ENCODE measurements around the gene FTO.

The FTO gene

GRCh38 chr16:54090602-54091001 lies 386.6 kb downstream of the FTO start:
- DNase-seq (ENCODE audit: low spot score): no peak

- no peak for DNase-seq (ENCODE audit: low spot score)
These were observed 389.3 kb downstream of the FTO start for GRCh38 chr16:54093281-54093680.

DNA sequence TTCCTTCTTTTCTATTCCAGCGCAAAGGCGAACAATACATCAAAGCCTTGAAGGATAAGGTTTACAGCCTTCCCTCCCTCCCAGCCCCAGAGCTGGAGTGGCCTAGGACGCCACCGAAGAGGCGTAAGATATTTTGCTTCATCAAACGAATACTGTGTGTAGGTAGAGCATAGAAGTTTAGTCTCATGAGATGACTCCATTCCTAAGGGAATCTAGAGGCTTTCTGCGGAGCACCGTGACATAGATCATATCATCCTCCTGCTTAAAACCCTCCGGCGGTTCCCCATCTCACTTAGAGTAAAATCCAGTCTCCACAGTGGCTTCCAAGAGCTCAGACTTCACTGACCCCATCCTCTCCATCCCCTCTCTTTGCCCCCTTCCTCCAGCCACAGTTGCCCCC lies 390.7 kb downstream of the FTO start:
- no peak for DNase-seq (ENCODE audit: low spot score)

DNA sequence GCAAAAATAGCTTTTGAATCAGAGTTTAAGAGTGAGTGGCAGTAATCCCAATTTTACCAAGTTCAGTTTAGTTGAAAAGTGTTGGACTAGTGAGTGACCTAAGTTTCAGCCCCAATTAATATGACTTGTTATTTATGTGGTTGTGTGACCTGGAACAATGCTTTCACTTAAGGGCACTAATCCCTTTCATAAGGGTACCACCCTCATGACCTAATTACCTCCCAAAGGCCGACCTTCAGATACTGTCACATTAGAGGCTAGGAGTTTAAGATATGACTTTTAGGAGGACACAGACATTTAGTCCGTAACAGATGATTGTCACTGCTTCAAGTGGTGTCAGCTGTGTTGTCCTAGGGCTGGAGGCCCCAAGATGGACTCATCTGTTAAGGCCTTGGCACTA lies 392.7 kb downstream of the FTO start:
- no peak for DNase-seq (ENCODE audit: low spot score)

GRCh38 chr16:54097774-54098173 lies 393.8 kb downstream of the FTO start:
- no peak for DNase-seq (ENCODE audit: low spot score)

GRCh38 chr16:54098247-54098646 lies 394.3 kb downstream of the FTO start:
- no peak for DNase-seq (ENCODE audit: low spot score)

GRCh38 chr16:54099627-54100026 lies 395.7 kb downstream of the FTO start:
- DNase-seq (ENCODE audit: low spot score): no peak

GRCh38 chr16:54102888-54103866 lies 399.2 kb downstream of the FTO start:
- no peak for DNase-seq (ENCODE audit: low spot score)

DNA sequence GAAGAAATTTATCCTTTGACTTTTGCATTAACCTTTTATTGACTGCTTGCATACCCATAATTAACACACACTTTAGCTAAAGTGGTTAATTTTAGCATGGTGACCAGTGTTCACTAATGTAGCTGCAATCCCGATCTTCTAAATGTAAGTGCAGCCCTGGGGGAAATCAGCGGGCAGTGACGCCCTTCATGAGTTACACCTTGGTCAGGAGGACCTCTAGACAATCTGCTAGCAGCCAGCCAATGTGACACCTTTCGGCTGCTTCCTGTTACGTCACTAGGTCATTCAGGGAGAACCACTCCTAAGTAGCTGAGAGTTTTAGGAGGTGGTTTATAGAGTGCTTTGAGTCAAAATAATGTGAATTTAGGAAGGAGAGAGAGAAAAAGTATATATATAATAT lies 402.1 kb downstream of the FTO start:
- DNase-seq (ENCODE audit: low spot score): no peak

GRCh38 chr16:54107583-54108202 lies 403.7 kb downstream of the FTO start:
- DNase-seq (ENCODE audit: low spot score): no peak

- DNase-seq (ENCODE audit: low spot score): no peak
These were observed 406.3 kb downstream of the FTO start for GRCh38 chr16:54110016-54110981.

- DNase-seq (ENCODE audit: low spot score): no peak
These were observed 408.7 kb downstream of the FTO start for GRCh38 chr16:54112451-54113206.

GRCh38 chr16:54115558-54115957 lies 411.6 kb downstream of the FTO start:
- DNase-seq (ENCODE audit: low spot score): no peak

DNA sequence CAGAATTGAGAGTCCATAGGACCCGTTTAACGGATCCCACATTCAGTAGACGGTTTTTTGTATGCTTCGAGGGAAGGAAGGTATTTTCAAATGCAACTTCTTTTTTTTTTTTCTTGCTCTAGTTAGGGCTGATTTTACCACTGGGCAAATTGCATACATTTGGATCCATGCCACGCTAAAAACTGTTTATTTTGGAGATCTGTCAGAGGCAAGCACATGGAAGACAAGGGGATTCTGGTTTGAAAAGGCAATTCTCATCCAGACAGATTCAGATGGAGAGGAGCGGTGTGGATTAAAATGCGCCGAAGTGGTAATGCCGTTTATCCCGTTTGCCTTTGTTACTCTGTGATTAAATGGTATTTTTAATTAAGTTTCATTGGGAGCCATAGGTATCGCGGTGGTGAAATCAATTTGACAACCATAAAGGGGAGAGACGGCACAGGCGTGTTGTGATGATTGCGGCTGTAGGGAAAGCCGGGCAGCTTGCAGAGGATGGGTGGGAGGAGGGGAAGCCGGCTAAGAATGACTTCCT lies 412.2 kb downstream of the FTO start:
- DNase-seq (ENCODE audit: low spot score): no peak

DNA sequence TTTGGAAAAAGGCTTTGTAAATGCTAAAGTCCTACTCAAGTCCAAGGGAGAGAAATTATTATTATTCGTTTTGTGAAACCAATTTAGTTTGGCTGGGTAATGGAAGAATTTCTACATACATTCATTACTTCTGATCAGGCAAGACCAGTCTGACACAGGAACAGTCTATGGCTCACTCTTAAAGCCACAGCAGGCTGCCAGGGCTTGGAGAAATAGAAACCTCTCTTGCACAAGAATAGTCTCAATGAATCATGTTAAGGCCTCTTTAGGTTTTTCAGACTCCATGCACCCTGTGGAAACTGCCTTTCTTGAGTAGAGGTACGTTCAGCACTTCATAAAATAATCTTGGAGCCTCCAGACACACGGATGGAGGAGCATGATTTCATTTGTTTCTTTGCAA lies 414.9 kb downstream of the FTO start:
- DNase-seq (ENCODE audit: low spot score): no peak

DNA sequence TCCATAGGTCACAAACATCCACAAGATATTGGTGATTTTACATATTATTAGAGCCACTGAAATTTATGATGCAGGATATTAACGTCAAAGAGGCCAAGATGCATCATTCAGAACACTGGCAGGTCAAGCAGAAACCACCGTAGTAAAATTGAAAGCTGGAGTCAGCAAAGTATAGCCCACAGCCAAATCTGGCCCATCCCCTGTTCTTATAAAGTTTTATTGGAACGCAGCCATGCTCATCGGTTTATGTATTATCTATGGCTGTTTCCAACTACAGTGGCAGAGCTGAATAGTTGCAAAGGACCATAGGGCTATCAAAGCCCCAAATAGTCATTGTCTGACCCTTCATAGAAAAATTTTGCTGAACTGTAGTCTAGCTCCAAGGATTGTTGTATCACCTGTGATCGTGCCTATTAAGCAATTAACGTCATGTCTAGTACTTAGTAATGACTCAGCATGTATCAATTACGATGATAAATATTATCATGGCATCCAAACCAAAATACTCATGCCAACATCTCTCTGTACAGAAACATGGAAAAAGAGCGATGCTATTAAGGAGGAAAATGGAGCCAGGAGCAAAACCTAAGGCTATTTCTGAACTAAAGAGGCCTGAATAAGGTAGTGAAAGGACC lies 417.0 kb downstream of the FTO start:
- DNase-seq (ENCODE audit: low spot score): no peak

- no peak for DNase-seq (ENCODE audit: low spot score)
These were observed 417.8 kb downstream of the FTO start for GRCh38 chr16:54121539-54122295.

DNA sequence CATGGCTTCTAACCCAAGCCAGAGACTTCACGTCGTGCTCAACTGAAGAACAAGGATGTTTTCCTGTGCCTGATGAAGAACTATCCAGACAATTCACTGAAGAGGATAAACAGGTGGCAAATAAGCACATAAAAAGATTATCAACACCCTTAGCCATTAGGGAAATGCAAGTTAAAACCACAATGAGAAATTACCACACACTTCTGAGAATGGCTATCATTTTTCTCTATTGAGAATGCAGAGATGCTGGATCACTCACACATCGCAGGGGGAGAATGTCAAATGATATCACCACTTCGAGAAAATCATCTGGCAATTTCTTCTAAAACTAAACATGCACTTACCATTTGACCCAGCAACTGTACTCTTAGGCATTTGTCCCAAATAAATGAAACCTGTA lies 419.8 kb downstream of the FTO start:
- no peak for DNase-seq (ENCODE audit: low spot score)

DNA sequence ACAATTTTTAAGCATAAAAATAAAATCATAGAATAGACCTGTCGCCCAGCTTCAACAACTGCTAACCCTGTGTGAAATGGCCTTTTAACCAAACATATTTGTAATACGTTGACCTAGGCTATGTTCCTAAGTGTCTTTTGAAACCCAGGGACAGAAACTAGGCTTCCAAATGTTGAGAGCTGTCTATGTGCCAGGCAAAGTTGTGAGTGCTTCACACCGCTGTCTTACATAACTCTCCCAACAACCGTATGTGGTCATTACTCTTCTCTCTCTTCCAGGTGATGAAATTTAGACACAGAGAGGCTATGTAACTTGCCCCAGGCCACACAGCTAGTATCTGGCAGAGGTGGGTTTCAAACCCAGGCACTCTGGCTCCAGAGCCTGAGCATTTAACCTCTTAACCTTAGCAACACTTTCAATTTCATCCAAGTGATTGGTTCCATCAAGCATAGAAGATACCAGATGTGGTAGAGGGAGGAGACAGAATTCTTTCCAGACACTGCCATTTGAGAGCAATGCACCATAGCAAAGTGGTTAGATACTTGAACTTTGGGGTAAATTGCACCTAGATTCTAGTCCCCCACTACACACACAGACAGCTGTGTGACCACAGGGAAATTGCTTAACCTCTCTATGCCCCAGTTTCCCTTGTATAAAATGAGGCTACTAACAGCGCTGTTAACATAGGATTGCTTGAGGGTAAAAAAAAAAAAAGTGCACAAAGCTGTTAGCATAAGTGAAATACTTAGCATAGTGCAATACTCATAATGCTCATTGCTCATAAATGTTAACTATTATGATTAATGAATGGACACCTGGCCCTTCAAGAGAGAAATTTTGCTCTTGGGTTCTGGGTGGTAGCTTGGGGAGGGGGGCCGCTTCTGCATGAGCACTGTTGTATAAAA lies 422.0 kb downstream of the FTO start:
- no peak for DNase-seq (ENCODE audit: low spot score)
